Thymus (tissue), 14 donors: ENCODE results near the gene ACP7. TPM values are rescaled to one million over a fixed set of nuclear protein-coding genes. Genes with fewer than 3 reads are reported as not detected.
A peak's percentile ranks its signal among the peaks of the same experiment; 100 is the strongest.

Experiments used
- DNase-seq, 9 donors: peaks; one replicate each; pipeline ENCODE4 v3.0.0-alpha.2; 2013; ENCODE audit warnings: low spot score in 9 of 9, low read depth in 6 of 9, missing footprints in 1 of 9
- H3K27ac ChIP-seq, 2 donors: one replicate each; pipeline ENCODE4 v1.5.1; 2013; ENCODE audit warnings: control low read depth in 1 of 2, low read depth in 1 of 2, low read length in 1 of 2, mild to moderate bottlenecking in 1 of 2, moderate library complexity in 1 of 2
- H3K27me3 ChIP-seq, 2 donors: one replicate each; pipeline ENCODE4 v1.5.1; 2013; ENCODE audit warnings: low read length in 1 of 2; ENCODE audit not compliant: control insufficient read depth in 2 of 2, insufficient read depth in 1 of 2
- H3K36me3 ChIP-seq, 2 donors: one replicate each; pipeline ENCODE4 v1.5.1; 2013; ENCODE audit warnings: low read length in 1 of 2, mild to moderate bottlenecking in 1 of 2, moderate library complexity in 1 of 2; ENCODE audit not compliant: control insufficient read depth in 2 of 2, insufficient read depth in 2 of 2
- H3K4me1 ChIP-seq, 2 donors: one replicate each; pipeline ENCODE4 v1.5.1; 2013; ENCODE audit warnings: low read length in 2 of 2; ENCODE audit not compliant: control insufficient read depth in 2 of 2, insufficient read depth in 2 of 2
- H3K4me3 ChIP-seq, 2 donors: one replicate each; pipeline ENCODE4 v1.5.1; 2013; ENCODE audit warnings: low read length in 2 of 2, control low read depth in 1 of 2, mild to moderate bottlenecking in 1 of 2
- H3K9me3 ChIP-seq, 2 donors: one replicate each; pipeline ENCODE4 v1.5.1; 2013; ENCODE audit warnings: low read length in 1 of 2, mild to moderate bottlenecking in 1 of 2; ENCODE audit not compliant: control insufficient read depth in 2 of 2, insufficient read depth in 1 of 2
- WGBS: extraction: QIAGEN DNeasy Blood & Tissue Kit; methylation state at CpG from one replicate; pipeline ENCODE4 v1.1.7; 2013; 5-methylcytosine and 5-hydroxymethylcytosine counted together
- long read RNA-seq, 10 donors: transcript quantifications; one replicate each; lab custom pipeline, GENCODE V29; 2026
- polyA plus RNA-seq: library from polyadenylated mRNA; stranded (reverse); fragments of 200-250 nt; gene quantifications from one replicate; pipeline ENCODE4 v1.2.3, GENCODE V29; 2013
- total RNA-seq: library from RNA; stranded (reverse); fragments of 120-200 nt; gene quantifications from one replicate; pipeline ENCODE4 v1.2.4, GENCODE V29; 2013
- donor health status: healthy.

The ACP7 gene
- total RNA-seq = under 0.01 TPM
- 0.11 TPM for polyA plus RNA-seq
- long read RNA-seq, donor 1 = 0 reads
- long read RNA-seq, donor 2 = 0 reads
- long read RNA-seq, donor 3 = 0 reads
- long read RNA-seq, donor 4 = 0 reads
- long read RNA-seq, donor 5 = 0 reads
- long read RNA-seq, donor 6 = 0 reads
- long read RNA-seq, donor 7 = 0 reads
- long read RNA-seq, donor 8 = 0 reads
- long read RNA-seq, donor 9 = 0 reads
- long read RNA-seq, donor 10 = 0 reads

GRCh38 chr19:39083983-39084731, at the start of gene ACP7:
Gene ACP7 (plus strand): TSS chr19:39084368. CDS start chr19:39085270, 902 bp downstream.
- H3K4me1 ChIP-seq = no peaks in the 10 kb centered on the region
- H3K9me3 ChIP-seq = no peaks in the 10 kb centered on the region
- H3K4me3 ChIP-seq = no peak within 1 kb of the TSS
- H3K36me3 ChIP-seq = no peaks in the 10 kb centered on the region
- no peak for DNase-seq
- peaks cover 31 to 57% of the 10 kb centered on the region in 2 donors for H3K27me3 ChIP-seq
- WGBS = 10% methylated on average over 54 of the region's 54 CpGs
- H3K27ac ChIP-seq = no peak within 1 kb of the TSS

GRCh38 chr19:39036581-39036980, 47.6 kb upstream of the ACP7 start:
- Histone ChIP-seq H3K9me3 (no peaks in the 10 kb centered on the region), H3K4me3 (no peak overlapping the region), H3K27ac (no peak overlapping the region), H3K36me3 (no peaks in the 10 kb centered on the region), H3K27me3 (peaks cover 11 to 27% of the 10 kb centered on the region in 2 donors), H3K4me1 (no peaks in the 10 kb centered on the region)
- DNase-seq = no peak

- Histone ChIP-seq H3K27me3 (peaks cover 5 to 21% of the 10 kb centered on the region in 2 donors), H3K36me3 (no peaks in the 10 kb centered on the region), H3K4me1 (no peaks in the 10 kb centered on the region), H3K27ac (no peak overlapping the region), H3K9me3 (no peaks in the 10 kb centered on the region), H3K4me3 (no peak overlapping the region)
- DNase-seq = no peak
- 81% methylated on average over 2 of the region's 2 CpGs for WGBS
These were observed 47.0 kb upstream of the ACP7 start for GRCh38 chr19:39037194-39037593.

GRCh38 chr19:39038098-39038497, 46.1 kb upstream of the ACP7 start:
- H3K4me1 ChIP-seq = no peaks in the 10 kb centered on the region
- H3K36me3 ChIP-seq = no peaks in the 10 kb centered on the region
- DNase-seq = peak in 1 of 9 donors; percentile 12
- 30% methylated on average over 9 of the region's 9 CpGs for WGBS
- no peak overlapping the region for H3K27ac ChIP-seq
- no peaks in the 10 kb centered on the region for H3K9me3 ChIP-seq
- H3K4me3 ChIP-seq = no peak overlapping the region
- H3K27me3 ChIP-seq = peaks cover 0 to 12% of the 10 kb centered on the region in 2 donors

- no peak for DNase-seq
- no peaks in the 10 kb centered on the region for H3K4me1 ChIP-seq
- H3K27me3 ChIP-seq = no peaks in the 10 kb centered on the region
- no peaks in the 10 kb centered on the region for H3K9me3 ChIP-seq
- no peak overlapping the region for H3K4me3 ChIP-seq
- H3K36me3 ChIP-seq = no peaks in the 10 kb centered on the region
- no peak overlapping the region for H3K27ac ChIP-seq
- 93% methylated on average over 6 of the region's 6 CpGs for WGBS
These were observed 38.7 kb upstream of the ACP7 start for GRCh38 chr19:39045506-39045905.

GRCh38 chr19:39046037-39046821, 37.9 kb upstream of the ACP7 start:
- DNase-seq = no peak
- no peaks in the 10 kb centered on the region for H3K9me3 ChIP-seq
- H3K36me3 ChIP-seq = no peaks in the 10 kb centered on the region
- H3K27ac ChIP-seq = no peak overlapping the region
- 91% methylated on average over 7 of the region's 7 CpGs for WGBS
- no peak overlapping the region for H3K4me3 ChIP-seq
- H3K27me3 ChIP-seq = no peaks in the 10 kb centered on the region
- no peaks in the 10 kb centered on the region for H3K4me1 ChIP-seq

- no peak overlapping the region for H3K27ac ChIP-seq
- no peaks in the 10 kb centered on the region for H3K36me3 ChIP-seq
- no peaks in the 10 kb centered on the region for H3K9me3 ChIP-seq
- no peaks in the 10 kb centered on the region for H3K4me1 ChIP-seq
- H3K27me3 ChIP-seq = no peaks in the 10 kb centered on the region
- no peak for DNase-seq
- 49% methylated on average over 2 of the region's 2 CpGs for WGBS
- H3K4me3 ChIP-seq = no peak overlapping the region
These were observed 37.1 kb upstream of the ACP7 start for GRCh38 chr19:39047073-39047472.

GRCh38 chr19:39052243-39052746, 31.9 kb upstream of the ACP7 start:
- Histone ChIP-seq H3K9me3 (no peaks in the 10 kb centered on the region), H3K27ac (no peak overlapping the region), H3K4me1 (no peaks in the 10 kb centered on the region), H3K4me3 (no peak overlapping the region), H3K36me3 (no peaks in the 10 kb centered on the region), H3K27me3 (no peaks in the 10 kb centered on the region)
- WGBS = 29% methylated on average over 10 of the region's 10 CpGs
- DNase-seq = peak in 3 of 9 donors; percentile 30 to 43 (median 32)

GRCh38 chr19:39052846-39053245, 31.3 kb upstream of the ACP7 start:
- H3K4me1 ChIP-seq = no peaks in the 10 kb centered on the region
- no peaks in the 10 kb centered on the region for H3K36me3 ChIP-seq
- no peaks in the 10 kb centered on the region for H3K27me3 ChIP-seq
- no peaks in the 10 kb centered on the region for H3K9me3 ChIP-seq
- WGBS = 85% methylated on average over 9 of the region's 9 CpGs
- H3K27ac ChIP-seq = no peak overlapping the region
- no peak for DNase-seq
- no peak overlapping the region for H3K4me3 ChIP-seq
